ENCODE measurements around the gene TAB2. TPM values are rescaled to one million over a fixed set of nuclear protein-coding genes. Genes with fewer than 3 reads are reported as not detected.

TAB2 gene
- total RNA-seq, 1 experiment from 2014 or later = 52.2 TPM

DNA sequence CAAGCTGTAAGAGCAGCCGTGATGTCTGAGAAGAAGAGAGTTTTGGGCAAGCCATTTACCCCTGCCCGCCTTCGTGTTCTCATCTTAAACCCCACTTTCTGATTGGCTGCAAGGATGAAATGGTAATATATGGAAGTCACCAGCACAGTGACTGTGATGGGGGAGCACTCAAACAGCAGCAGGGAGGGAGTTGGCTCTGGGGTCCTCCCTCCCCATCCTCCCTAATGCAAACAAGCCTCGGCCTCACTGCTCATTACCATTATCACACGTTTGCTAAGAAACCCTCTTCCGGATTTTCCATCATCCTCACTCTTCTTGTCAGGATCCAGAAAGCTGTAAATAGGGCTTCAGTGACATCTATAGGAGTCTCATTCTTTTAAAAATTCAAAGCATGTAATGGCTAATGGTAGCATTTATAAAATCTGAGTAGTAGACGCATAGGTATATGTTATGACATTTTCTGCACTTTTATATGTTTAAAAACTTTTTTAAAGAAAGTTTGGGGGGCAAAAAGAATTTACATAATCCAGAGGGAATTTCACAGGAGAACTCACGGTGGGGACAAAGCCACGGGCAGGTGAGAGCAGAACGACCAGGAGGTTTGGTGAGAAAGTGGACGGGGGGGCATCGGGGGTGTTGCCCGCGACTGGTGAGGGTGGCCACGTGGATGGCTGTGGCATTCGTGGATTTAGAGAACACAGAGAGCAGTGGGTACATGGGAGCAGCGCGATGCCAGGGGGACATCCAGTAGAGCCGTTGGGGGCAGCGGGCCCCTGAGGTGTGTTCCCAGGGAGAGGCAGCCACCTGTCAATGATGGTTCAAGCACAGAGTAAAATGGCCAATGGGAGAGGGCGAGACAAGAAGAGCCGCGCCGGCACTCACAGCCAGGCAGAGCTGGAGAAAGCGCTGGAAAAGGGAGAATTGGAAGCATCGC is 112.2 kb downstream of the TAB2 start:
- H3K4me3 ChIP-seq (ENCODE audit: low read depth, low read length, poor library complexity, severe bottlenecking) = no peak overlapping the region
- DNase-seq (ENCODE audit: low spot score) = peak; percentile 12
- no peaks in the 10 kb centered on the region for H3K9me3 ChIP-seq (ENCODE audit: low read depth, low read length, poor library complexity, severe bottlenecking)
- intact Hi-C loops (cut with micrococcal nuclease; ENCODE audit: unreplicated experiment) = loop anchor here (5.0 kb wide), 1 partner anchor 88 kb away; no protein-coding TSS in a partner anchor
- CTCF ChIA-PET = no interaction called here
- no peak for TF ChIP-seq EZH2 (IDR thresholded peaks at IDR 0.05; ENCODE audit: borderline replicate concordance, low read depth, low read length, poor library complexity, severe bottlenecking)
- TF ChIP-seq, protein P1, sequence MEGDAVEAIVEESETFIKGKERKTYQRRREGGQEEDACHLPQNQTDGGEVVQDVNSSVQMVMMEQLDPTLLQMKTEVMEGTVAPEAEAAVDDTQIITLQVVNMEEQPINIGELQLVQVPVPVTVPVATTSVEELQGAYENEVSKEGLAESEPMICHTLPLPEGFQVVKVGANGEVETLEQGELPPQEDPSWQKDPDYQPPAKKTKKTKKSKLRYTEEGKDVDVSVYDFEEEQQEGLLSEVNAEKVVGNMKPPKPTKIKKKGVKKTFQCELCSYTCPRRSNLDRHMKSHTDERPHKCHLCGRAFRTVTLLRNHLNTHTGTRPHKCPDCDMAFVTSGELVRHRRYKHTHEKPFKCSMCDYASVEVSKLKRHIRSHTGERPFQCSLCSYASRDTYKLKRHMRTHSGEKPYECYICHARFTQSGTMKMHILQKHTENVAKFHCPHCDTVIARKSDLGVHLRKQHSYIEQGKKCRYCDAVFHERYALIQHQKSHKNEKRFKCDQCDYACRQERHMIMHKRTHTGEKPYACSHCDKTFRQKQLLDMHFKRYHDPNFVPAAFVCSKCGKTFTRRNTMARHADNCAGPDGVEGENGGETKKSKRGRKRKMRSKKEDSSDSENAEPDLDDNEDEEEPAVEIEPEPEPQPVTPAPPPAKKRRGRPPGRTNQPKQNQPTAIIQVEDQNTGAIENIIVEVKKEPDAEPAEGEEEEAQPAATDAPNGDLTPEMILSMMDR (conservative IDR thresholded peaks at IDR 0.05; ENCODE audit: low read depth, low read length) = peak; percentile 24; the same call in 1 of the 2 replicates
- H3K36me3 ChIP-seq (ENCODE audit: insufficient read depth, low read length, poor library complexity, severe bottlenecking) = no peaks in the 10 kb centered on the region
- POLR2A ChIA-PET (ENCODE audit: low non-redundant PET) = no interaction called here
- H3K27me3 ChIP-seq (replicated peaks; ENCODE audit: insufficient read depth, low read depth, low read length, poor library complexity) = no peaks in the 10 kb centered on the region
- no TSS peak for BruUV-seq (replicated peaks)
- H3K4me1 ChIP-seq (ENCODE audit: insufficient read depth, low read length, poor library complexity, severe bottlenecking) = no peaks in the 10 kb centered on the region
- H3K27ac ChIP-seq (ENCODE audit: low read depth, low read length, poor library complexity, severe bottlenecking) = no peak overlapping the region

DNA sequence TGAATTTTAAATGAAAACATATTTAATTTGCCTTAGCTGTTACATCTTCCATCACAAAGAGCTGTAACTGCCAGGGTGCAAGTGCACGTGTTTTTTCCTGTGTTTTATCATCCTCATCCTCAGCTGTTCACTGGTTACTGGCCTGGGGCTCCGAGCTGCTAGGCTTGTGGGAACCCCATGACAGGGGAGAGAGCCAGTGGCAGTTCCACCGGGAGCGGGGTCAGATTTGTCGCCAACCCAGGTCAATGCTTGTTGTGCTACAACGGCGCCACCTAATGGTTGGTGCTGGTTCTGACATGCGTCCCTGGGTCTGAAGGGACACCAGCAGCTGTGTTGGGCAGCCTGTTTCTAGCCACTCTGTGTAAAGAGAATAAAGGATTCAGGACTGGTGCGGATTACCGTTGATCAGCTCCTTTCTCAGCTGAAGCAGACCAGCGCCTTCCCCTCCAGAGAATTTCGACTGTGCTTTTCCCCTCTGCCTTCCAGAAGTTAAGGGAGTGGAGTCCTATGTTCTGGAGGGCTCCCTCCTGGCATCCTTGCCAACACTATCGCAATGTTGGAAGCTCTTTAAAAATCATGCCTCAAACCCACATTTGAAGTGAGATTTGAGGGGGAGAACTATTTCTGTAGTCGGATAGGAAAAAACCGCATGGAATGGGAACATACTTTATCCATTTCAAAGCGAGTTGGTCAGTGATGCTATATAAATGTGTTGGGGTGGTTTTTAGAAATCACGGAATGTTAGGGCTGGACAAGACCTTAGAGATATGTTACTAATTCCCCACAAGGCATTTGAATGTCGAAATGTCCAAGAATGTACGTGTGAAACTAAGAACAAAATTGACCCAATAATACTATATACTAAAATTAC is 114.6 kb downstream of the TAB2 start:
- no TSS peak for BruUV-seq (replicated peaks)
- Histone ChIP-seq H3K36me3 (ENCODE audit: insufficient read depth, low read length, poor library complexity, severe bottlenecking) (no peaks in the 10 kb centered on the region), H3K9me3 (ENCODE audit: low read depth, low read length, poor library complexity, severe bottlenecking) (no peaks in the 10 kb centered on the region), H3K4me3 (ENCODE audit: low read depth, low read length, poor library complexity, severe bottlenecking) (no peak overlapping the region), H3K27me3 (replicated peaks; ENCODE audit: insufficient read depth, low read depth, low read length, poor library complexity) (no peaks in the 10 kb centered on the region), H3K27ac (ENCODE audit: low read depth, low read length, poor library complexity, severe bottlenecking) (no peak overlapping the region), H3K4me1 (ENCODE audit: insufficient read depth, low read length, poor library complexity, severe bottlenecking) (no peaks in the 10 kb centered on the region)
- intact Hi-C loops (cut with micrococcal nuclease; ENCODE audit: unreplicated experiment) = loop anchor here (1.0 to 5.0 kb wide), 4 partner anchors 85 to 404 kb away; no protein-coding TSS in a partner anchor
- CTCF ChIA-PET = interaction anchor here (0.6 to 3.4 kb wide), 8 partner anchors 242 to 403 kb away, joined by 3 to 20 read pairs (median 4); no protein-coding TSS in a partner anchor
- peak; percentile 83 for DNase-seq (ENCODE audit: low spot score)
- no peak for TF ChIP-seq EZH2 (IDR thresholded peaks at IDR 0.05; ENCODE audit: borderline replicate concordance, low read depth, low read length, poor library complexity, severe bottlenecking)
- TF ChIP-seq, protein P1 (conservative IDR thresholded peaks at IDR 0.05; ENCODE audit: low read depth, low read length) = peak; percentile 94
- POLR2A ChIA-PET (ENCODE audit: low non-redundant PET) = no interaction called here

DNA sequence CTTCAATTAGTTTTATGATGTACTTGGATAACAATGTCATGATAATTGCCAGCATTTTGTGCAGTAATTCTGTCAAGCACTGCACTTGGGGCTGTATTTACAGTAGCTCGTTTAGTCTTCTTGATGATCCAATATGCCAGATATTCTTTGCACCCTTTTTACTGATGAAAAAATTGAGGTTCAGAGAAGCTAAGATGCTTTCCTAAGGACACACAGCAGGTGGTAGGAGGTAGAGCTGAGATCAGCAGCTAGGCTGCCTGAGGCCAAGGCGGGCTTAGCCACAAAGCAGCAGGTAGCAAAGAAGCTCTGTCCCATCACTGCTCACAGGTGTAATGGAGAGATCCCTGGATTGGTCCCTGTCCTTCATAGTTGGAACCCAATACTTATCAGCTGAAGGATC is 115.9 kb downstream of the TAB2 start:
- no peaks in the 10 kb centered on the region for H3K36me3 ChIP-seq (ENCODE audit: insufficient read depth, low read length, poor library complexity, severe bottlenecking)
- CTCF ChIA-PET = interaction anchor here (3.4 kb wide), 1 partner anchor 351 kb away, joined by 20 read pairs; no protein-coding TSS in a partner anchor
- H3K9me3 ChIP-seq (ENCODE audit: low read depth, low read length, poor library complexity, severe bottlenecking) = no peaks in the 10 kb centered on the region
- no peak overlapping the region for H3K27ac ChIP-seq (ENCODE audit: low read depth, low read length, poor library complexity, severe bottlenecking)
- no peaks in the 10 kb centered on the region for H3K27me3 ChIP-seq (replicated peaks; ENCODE audit: insufficient read depth, low read depth, low read length, poor library complexity)
- intact Hi-C loops (cut with micrococcal nuclease; ENCODE audit: unreplicated experiment) = loop anchor here (5.0 kb wide), 1 partner anchor 84 kb away; no protein-coding TSS in a partner anchor
- BruUV-seq (replicated peaks) = no TSS peak
- no peaks in the 10 kb centered on the region for H3K4me1 ChIP-seq (ENCODE audit: insufficient read depth, low read length, poor library complexity, severe bottlenecking)
- TF ChIP-seq EZH2 (IDR thresholded peaks at IDR 0.05; ENCODE audit: borderline replicate concordance, low read depth, low read length, poor library complexity, severe bottlenecking) = no peak
- TF ChIP-seq, protein P1 (conservative IDR thresholded peaks at IDR 0.05; ENCODE audit: low read depth, low read length) = no peak
- POLR2A ChIA-PET (ENCODE audit: low non-redundant PET) = no interaction called here
- no peak overlapping the region for H3K4me3 ChIP-seq (ENCODE audit: low read depth, low read length, poor library complexity, severe bottlenecking)
- no peak for DNase-seq (ENCODE audit: low spot score)

Measured in A673 (cell line).